IPS-18c (cell line): ENCODE results near the gene ZNF442.
"Not testable (repeated sequence)": the region's sequence is repeated elsewhere in the genome, so short reads cannot be mapped to it uniquely, and the experiment has no call there.

Experiments
- H3K4me3 ChIP-seq: 2 replicates; pipeline ENCODE4 v1.7.0; 2013; ENCODE audit warnings: low read depth, mild to moderate bottlenecking, low read length, moderate library complexity; ENCODE audit not compliant: insufficient read depth
- H3K9me3 ChIP-seq: one replicate; pipeline ENCODE4 v1.6.1; 2013; ENCODE audit warnings: mild to moderate bottlenecking, low read length, moderate library complexity; ENCODE audit not compliant: control insufficient read depth, insufficient read depth

The ZNF442 gene

DNA sequence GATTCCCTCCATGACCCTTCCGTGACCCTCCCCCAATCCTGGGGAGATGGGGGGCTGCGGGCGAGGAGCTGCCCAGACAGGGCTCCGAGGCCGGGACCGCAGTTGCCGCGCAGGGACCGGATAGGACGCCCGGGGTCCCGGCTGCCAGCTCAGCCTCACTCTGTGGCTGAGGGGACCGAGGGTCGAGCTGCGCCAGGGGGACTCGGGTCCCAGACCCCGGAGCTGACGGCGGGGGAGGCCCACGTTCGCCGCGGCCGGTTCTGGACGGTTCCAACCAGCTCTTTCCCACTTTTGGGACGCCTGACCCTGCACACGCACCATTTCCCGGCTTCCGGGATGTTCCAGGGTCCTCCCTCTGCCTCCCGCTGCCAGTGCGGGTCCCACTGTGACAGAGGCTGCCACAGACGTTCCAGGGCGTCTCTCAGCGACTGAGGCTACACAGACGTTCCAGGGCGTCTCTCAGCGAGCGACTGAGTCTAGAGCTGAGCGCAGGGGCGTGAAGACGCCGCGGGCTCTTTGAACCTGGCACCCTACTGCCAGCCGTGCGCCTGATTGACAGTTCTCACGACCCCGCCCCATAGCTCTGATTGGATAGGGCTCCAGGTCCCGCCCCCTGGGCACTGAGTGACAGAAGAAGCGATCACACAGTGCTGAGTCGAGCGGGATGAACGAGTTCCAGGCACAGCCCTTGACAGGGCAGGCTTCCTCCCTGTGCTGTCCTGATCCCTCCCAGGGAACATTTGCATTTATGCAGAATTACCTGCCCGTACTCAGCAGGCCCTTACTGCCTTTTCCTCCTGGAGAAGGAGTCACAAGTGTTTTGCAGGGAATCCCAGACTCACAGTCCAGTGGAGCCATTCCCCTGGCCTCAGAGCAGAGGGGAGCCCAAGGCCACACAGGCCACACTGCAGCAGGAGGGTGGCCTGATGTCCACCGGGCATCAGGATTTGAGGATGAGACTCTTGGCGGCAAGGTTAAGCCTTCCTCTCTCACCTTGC is 32.0 kb downstream of the ZNF442 start, which contains the start of gene ZNF563:
Gene ZNF563 (minus strand): TSS at position 472 of the 998 bp plus-strand sequence. CDS start 151 bp downstream, at position 321.
- H3K4me3 ChIP-seq, result peak within 1 kb of the TSS; percentile 93
- H3K9me3 ChIP-seq, result no peaks in the 10 kb centered on the region

DNA sequence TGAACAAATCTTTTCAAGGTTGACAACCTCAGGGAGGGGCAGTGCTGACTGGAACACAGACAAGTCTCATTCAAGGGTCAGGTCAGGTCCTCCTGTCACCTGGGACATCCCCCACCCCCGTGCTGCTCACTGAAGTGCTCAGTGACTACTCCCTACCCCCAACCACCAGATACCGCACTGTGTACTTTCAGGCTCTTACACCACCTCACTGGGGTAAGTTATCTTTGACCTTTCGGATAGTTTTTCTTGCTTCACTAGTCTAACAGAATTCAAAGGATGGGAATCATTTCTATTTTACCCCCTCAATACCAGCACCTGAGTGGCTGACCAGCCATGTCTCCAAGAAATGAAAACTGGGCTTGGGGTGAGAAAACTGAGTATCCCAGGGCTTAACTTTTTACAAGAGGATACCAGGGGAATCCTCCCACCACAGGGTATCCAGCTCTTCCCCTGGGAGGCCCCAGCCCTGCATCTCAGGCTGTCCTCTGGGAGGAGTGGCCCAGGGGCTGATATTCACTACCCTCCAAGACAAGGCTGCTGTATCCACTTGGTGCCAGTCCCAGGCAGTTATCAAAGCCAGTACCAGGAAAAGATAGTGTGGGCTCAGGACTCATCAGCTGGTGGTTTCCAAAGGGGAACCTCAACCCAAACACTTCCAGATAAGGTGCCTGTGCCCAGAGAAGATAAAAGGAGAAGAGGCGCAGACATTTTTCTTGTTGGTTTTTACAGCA is 34.1 kb downstream of the ZNF442 start:
- no peak overlapping the region for H3K4me3 ChIP-seq
- peaks cover 2% of the 10 kb centered on the region for H3K9me3 ChIP-seq

GRCh38 chr19:12330340-12330739 is 35.1 kb downstream of the ZNF442 start:
- no peak overlapping the region for H3K4me3 ChIP-seq
- peaks cover 3% of the 10 kb centered on the region for H3K9me3 ChIP-seq

DNA sequence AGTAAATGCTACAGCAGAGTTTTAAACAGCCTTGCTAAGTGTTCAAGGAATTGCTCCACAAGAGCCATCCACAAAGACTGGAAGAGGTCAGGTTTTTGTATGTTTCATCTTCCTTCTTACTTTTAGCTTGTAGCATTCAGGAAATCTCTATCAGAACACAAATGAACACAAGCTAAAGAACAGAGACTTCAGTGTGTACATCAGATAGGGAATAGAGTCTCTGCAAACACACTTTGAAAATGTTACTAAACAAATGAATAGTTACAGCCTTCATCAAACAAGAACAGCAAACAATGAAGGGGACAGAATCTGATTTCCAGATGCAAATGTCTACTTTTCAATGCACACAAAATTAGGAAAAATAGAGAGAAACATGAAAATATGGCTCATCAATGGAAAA is 39.8 kb downstream of the ZNF442 start:
- Histone ChIP-seq H3K9me3 (peaks cover 3% of the 10 kb centered on the region), H3K4me3 (no peak overlapping the region)

DNA sequence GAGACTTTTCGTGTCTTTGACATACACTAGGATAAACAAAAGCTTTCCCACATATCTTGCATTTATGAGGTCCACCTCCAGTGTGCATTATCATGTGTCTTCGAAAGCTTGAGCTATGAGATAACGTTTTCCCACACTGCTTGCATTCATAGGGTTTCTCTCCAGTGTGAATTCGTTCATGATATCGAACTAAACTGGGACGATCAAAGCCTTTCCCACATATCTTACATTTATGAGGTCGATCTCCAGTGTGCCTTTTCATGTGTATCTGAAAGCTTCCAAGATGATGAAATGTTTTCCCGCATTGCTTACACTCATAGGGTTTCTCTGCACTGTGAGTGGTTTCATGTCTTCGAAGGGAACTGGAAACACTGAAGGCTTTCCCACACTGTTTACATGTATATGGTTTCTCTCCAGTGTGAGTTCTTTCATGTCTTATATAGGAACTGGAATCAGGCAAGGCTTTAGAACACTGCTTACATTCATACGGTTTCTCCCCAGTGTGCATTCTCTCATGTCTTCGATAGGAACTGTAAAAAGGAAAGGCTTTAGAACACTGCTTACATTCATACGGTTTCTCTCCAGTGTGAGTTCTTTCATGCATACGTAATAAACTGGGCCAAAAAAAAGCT is 46.6 kb downstream of the ZNF442 start:
- H3K4me3 ChIP-seq, result no peak overlapping the region
- peaks cover 7% of the 10 kb centered on the region for H3K9me3 ChIP-seq

GRCh38 chr19:12314553-12314952 is 50.9 kb downstream of the ZNF442 start:
- no peak overlapping the region for H3K4me3 ChIP-seq
- peaks cover 7% of the 10 kb centered on the region for H3K9me3 ChIP-seq

DNA sequence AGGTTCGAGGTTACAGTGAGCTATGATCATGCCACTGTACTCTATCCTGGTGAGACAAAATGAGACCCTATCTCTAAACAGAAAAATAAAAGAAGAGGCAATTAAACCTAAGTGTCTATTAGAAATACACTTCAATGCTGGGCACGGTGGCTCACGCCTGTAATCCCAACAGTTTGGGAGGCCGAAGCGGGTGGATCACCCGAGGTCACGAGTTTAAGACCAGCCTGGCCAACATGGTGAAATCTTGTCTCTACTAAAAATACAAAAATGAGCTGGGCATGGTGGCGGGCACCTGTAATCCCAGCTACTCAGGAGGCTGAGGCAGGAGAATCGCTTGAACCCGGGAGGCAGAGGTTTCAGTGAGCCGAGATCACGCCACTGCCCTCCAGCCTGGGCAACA is 56.6 kb downstream of the ZNF442 start:
- not testable (repeated sequence) for H3K9me3 ChIP-seq, H3K4me3 ChIP-seq
